NCI-H226 (cell line): ENCODE data around the gene RGPD5.
"Not testable (repeated sequence)": the region's sequence is repeated elsewhere in the genome, so short reads cannot be mapped to it uniquely, and the experiment has no call there.

Source experiments
- DNase-seq: peaks from one replicate; pipeline ENCODE4 v3.0.0-alpha.2; 2015

Gene RGPD5

GRCh38 chr2:109794074-109794737, at the start of gene RGPD5:
RGPD5 (plus strand) TSS chr2:109794305; CDS start chr2:109794466, 161 bp downstream.
- DNase-seq, result not testable (repeated sequence)

DNA sequence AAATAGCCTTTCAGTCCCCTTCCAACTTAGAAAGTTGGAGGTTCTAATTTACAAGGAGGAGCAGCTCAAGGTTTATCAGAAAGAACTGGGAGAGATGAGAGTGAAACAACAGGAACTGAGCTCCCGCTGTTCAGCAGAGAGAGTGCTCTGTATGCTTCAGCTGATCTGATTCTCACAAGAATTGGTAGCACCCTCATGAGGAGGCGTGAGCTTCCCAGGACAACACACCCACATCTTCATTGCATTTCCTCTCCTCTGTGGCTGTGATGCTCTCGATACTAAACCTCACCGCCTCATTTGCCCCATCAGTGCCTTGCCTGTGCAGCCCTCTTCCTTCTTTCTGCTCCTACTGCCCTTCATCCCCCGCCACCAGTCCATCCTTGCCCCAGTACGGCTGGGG, 42.5 kb upstream of the RGPD5 start:
- not testable (repeated sequence) for DNase-seq

- not testable (repeated sequence) for DNase-seq
Measured at GRCh38 chr2:109757163-109757824, 36.8 kb upstream of the RGPD5 start.

GRCh38 chr2:109760265-109761042, 33.7 kb upstream of the RGPD5 start:
- DNase-seq, result not testable (repeated sequence)

GRCh38 chr2:109761043-109761454, 33.1 kb upstream of the RGPD5 start:
- not testable (repeated sequence) for DNase-seq

DNA sequence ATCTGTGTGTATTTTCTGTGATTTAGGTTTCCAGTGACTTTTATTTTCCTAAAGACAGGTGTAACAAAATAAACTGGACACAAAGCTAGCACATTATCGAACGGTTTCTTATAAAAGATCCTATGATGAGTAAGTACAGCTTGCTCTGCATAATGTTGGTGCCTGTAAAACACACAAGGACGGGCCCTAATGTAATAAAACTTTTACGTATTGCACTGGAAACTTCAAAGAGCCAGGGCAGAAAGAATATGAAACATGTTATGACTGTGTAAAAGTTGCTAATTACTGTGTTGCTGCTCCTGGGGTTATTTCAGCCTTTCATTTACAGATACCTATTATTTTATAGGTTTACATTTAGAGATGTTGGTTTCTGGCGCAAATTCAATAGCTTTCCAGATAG, 32.1 kb upstream of the RGPD5 start:
- DNase-seq, result not testable (repeated sequence)

DNA sequence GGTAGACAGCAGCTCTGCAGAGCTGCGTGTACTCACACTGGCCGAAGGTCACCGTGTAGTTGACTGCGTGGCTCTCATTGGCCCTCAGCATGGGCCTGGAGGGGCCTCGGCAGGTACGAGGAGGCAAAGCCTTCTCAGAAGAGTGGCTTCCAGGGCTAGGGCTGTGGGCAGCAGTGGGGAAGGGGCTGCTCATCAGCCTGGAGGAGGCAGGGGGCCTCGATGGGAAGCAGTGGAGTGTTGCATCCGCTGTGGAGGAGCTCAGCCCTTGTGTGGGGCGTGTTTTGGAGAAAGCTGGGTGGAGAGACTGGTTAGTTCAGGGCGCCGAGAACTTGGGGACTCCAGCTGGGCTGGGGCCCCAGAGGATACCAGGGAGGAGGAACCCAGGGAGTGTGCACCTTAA, 28.0 kb upstream of the RGPD5 start:
- DNase-seq, result not testable (repeated sequence)

- DNase-seq, result not testable (repeated sequence)
Measured at GRCh38 chr2:109766886-109767578, 27.1 kb upstream of the RGPD5 start.

DNA sequence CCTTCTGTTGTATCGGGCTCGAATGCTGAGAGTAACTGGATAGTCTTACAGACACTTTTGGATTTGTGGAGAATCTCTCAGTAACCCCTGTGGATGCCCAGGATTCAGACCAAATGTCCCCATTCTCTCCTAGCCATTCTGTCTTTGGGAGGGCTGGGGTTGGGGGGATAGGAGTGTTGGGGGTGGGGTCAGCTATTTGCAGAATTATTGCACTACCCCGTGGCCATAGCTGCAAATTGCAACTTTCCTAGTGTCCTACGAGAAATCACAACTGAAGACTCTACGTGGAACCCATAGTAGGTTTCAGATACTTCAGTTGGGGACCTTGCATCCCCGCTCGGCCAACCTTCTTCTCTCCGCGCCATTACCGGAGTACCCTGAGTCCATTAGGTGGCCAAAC, 25.2 kb upstream of the RGPD5 start:
- not testable (repeated sequence) for DNase-seq

DNA sequence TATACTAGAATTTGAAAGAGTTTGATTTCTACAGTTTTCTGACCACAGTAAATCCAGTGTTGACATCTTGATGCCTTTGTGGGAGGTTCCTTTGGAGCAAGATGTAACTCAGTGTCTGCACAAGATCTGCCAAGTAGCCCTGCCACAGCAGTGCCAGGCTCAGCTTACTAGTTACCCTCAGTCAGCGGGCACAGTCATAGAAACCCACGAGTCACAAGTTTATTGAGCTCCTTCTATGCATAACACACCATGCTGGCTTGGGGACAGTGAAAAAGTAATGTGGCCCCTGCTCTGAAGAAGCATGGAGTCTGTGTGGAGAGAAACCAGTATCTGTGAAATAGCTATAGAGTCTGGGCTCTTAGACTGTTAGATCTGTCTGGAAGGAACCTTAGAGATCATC, 15.0 kb upstream of the RGPD5 start:
- not testable (repeated sequence) for DNase-seq

- not testable (repeated sequence) for DNase-seq
Measured at GRCh38 chr2:109781147-109781816, 12.8 kb upstream of the RGPD5 start.

- DNase-seq, result not testable (repeated sequence)
Measured at GRCh38 chr2:109782446-109782993, 11.6 kb upstream of the RGPD5 start.

- not testable (repeated sequence) for DNase-seq
Measured at GRCh38 chr2:109791530-109792279, 2.4 kb upstream of the RGPD5 start.

GRCh38 chr2:109792659-109793058, 1.4 kb upstream of the RGPD5 start:
- DNase-seq, result not testable (repeated sequence)

DNA sequence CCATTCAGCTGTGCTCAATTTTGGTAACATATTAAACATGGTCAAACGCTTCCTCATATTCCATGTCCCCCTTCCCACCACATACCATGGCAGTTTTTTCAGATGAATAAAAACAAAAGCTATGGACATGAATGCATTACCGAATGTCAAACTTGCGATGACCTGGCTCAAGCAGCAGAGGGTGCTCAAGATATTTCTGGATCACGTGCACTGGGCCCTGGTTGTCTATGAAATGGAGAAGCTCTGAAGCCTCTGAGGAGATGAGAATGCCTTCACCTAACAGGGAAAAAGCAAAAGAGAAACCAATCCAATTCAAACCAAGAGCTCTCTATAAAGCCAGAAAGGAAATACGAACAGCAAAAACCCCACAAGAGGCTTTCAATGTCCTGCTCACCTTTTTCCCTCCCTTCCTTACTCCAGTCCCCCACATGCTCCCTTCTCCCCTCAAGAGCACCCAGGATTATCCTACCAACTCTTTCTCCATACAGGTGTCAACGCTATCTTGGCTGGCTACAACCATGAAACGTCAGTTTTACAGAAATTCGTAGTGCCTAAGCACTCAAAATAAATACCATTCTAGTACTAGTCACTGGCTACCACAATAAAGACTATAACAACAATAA, 77.1 kb downstream of the RGPD5 start:
- DNase-seq, result not testable (repeated sequence)

DNA sequence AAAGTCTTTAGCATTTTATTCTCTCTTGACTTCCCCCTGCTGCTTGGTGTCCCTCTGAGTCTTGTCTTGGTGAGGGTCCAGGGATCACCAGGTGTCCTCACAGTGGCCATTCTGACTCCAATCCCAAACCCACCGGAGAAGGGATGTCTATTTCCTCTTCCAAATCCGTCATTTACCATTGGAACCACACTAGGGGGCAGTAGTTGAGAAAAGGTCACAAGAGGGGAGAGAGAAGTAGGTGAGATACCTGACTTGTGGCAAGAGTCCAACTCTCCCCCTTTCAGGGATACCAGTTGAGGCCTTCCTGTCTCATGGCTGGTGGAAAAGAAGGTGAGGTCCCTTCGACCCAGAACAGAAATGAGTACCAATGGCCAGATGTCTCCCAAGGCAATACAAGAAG, 82.5 kb downstream of the RGPD5 start:
- DNase-seq, result not testable (repeated sequence)

DNA sequence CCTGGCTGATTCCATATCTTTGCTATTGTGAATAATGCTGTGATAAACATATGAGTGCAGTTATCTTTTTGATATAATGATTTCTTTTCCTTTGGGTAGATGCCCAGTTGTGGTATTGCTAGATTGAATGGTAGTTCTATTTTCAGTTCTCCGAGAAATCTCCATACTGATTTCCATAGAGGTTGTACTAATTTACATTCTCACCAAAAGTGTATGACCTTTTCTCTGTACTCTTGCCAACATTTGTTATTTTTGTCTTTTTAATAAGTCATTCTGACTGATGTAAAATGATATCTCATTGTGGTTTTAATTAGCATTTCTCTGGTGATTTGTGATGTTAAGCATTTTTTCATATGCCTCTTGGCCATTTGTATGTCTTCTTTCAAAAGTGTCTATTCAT, 88.0 kb downstream of the RGPD5 start:
- not testable (repeated sequence) for DNase-seq

- DNase-seq, result not testable (repeated sequence)
Measured at GRCh38 chr2:109888414-109888813, 94.3 kb downstream of the RGPD5 start.

- DNase-seq, result not testable (repeated sequence)
Measured at GRCh38 chr2:109889909-109890308, 95.8 kb downstream of the RGPD5 start.

- DNase-seq, result not testable (repeated sequence)
Measured at GRCh38 chr2:109891024-109891423, 96.9 kb downstream of the RGPD5 start.

DNA sequence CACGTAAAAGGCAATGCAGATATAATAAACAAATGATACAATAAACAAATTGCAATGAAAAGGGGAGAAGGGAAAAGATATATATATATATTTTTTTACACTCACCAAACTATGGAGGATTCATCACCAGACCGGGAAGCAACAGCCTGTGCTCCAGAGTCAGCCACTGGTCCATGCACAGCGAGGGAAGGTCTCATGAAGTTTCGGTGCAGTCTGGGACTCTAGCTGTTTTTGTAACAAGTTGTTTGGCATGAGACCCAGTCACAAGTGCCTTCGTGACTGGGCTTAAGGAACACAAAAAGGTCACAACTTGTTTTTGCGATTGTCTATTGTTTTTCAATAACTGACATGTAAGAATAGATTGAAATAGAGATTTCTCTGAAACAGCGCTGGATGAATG, 99.6 kb downstream of the RGPD5 start:
- DNase-seq, result not testable (repeated sequence)
